GM23338 (cell line): ENCODE results near the gene BTC. TPM values are rescaled to one million over a fixed set of nuclear protein-coding genes. Genes with fewer than 3 reads are reported as not detected.

ENCODE experiments used
- ATAC-seq: fragments of 200-7000 bp; cut with Tn5 transposase; 3 replicates; pipeline ENCODE4 v1.9.1; 2020
- DNase-seq: peaks from one replicate; pipeline ENCODE4 v3.0.0-alpha.2; 2015; ENCODE audit warnings: low spot score
- H2AFZ ChIP-seq: fragments of 200-600 bp; sonication (generic); 2 replicates; pipeline ENCODE4 v1.8.0; 2016; ENCODE audit warnings: antibody characterized with exemption, mild to moderate bottlenecking, moderate library complexity
- H3F3A ChIP-seq: fragments of 200-600 bp; sonication (generic); replicated peaks from 2 replicates; pipeline ENCODE4 v1.8.0; 2017; ENCODE audit warnings: antibody characterized with exemption, mixed run types, low read depth
- H3K27ac ChIP-seq: fragments of 200-600 bp; sonication (generic); 2 replicates; pipeline ENCODE4 v1.6.1; 2016; ENCODE audit warnings: low read depth
- H3K27me3 ChIP-seq: fragments of 200-600 bp; sonication (generic); 2 replicates; pipeline ENCODE4 v1.8.0; 2016; ENCODE audit warnings: mild to moderate bottlenecking, mixed run types, moderate library complexity; ENCODE audit not compliant: insufficient read depth
- H3K36me3 ChIP-seq: fragments of 200-600 bp; sonication (generic); 2 replicates; pipeline ENCODE4 v1.8.0; 2016; ENCODE audit warnings: mild to moderate bottlenecking; ENCODE audit not compliant: insufficient read depth
- H3K4me1 ChIP-seq: fragments of 200-600 bp; sonication (generic); 2 replicates; pipeline ENCODE4 v1.8.0; 2016; ENCODE audit warnings: mild to moderate bottlenecking, moderate library complexity; ENCODE audit not compliant: insufficient read depth
- H3K4me2 ChIP-seq: fragments of 200-600 bp; sonication (generic); 2 replicates; pipeline ENCODE4 v1.7.1; 2017; ENCODE audit warnings: mixed run types
- H3K4me3 ChIP-seq: fragments of 200-600 bp; sonication (generic); 2 replicates; pipeline ENCODE4 v1.6.1; 2016; ENCODE audit warnings: mixed run types
- H3K79me2 ChIP-seq: fragments of 200-600 bp; sonication (generic); replicated peaks from 2 replicates; pipeline ENCODE4 v1.8.0; 2017; ENCODE audit warnings: mild to moderate bottlenecking; ENCODE audit not compliant: insufficient read depth
- H3K9me2 ChIP-seq: fragments of 200-600 bp; sonication (generic); 2 replicates; pipeline ENCODE4 v1.8.0; 2017; ENCODE audit not compliant: insufficient read depth
- H4K20me1 ChIP-seq: fragments of 200-600 bp; sonication (generic); replicated peaks from 2 replicates; pipeline ENCODE4 v1.8.0; 2017; ENCODE audit warnings: mild to moderate bottlenecking; ENCODE audit not compliant: insufficient read depth
- H3K27ac Mint-ChIP-seq: 2 replicates; pipeline ENCODE4 v1.8.0; 2020; ENCODE audit warnings: inconsistent platforms, mild to moderate bottlenecking, moderate library complexity, mixed read lengths
- H3K27me3 Mint-ChIP-seq: 3 replicates; pipeline ENCODE4 v1.8.0; 2022; ENCODE audit warnings: low read depth, mild to moderate bottlenecking, moderate library complexity, mixed read lengths, inconsistent platforms; ENCODE audit not compliant: insufficient read depth, poor library complexity
- H3K36me3 Mint-ChIP-seq: 3 replicates; pipeline ENCODE4 v1.8.0; 2021; ENCODE audit warnings: low read depth, mild to moderate bottlenecking, inconsistent platforms, moderate library complexity, mixed read lengths
- H3K4me1 Mint-ChIP-seq: 3 replicates; pipeline ENCODE4 v1.8.0; 2020; ENCODE audit warnings: mild to moderate bottlenecking, inconsistent platforms, mixed read lengths
- H3K4me3 Mint-ChIP-seq: 3 replicates; pipeline ENCODE4 v1.8.0; 2021; ENCODE audit warnings: moderate library complexity, mild to moderate bottlenecking, inconsistent platforms, mixed read lengths
- H3K9me3 Mint-ChIP-seq: 3 replicates; pipeline ENCODE4 v1.8.0; 2020; ENCODE audit warnings: moderate library complexity, mild to moderate bottlenecking, inconsistent platforms, mixed read lengths
- CREB1 ChIP-seq: fragments of 250-450 bp; sonication (Bioruptor Pico); IDR thresholded peaks from 2 replicates; pipeline ENCODE4 v1.5.0; 2020; ENCODE audit warnings: low read depth, mild to moderate bottlenecking, moderate library complexity
- EZH2 ChIP-seq: fragments of 200-600 bp; sonication (generic); IDR thresholded peaks from one replicate; pipeline ENCODE4 v1.8.0; 2017; ENCODE audit warnings: antibody characterized with exemption, mild to moderate bottlenecking, low read depth; ENCODE audit not compliant: unreplicated experiment
- EZH2phosphoT487 ChIP-seq: fragments of 200-600 bp; sonication (generic); IDR thresholded peaks from one replicate; pipeline ENCODE4 v1.8.1; 2018; ENCODE audit warnings: antibody characterized with exemption; ENCODE audit not compliant: unreplicated experiment
- JUNB ChIP-seq: IDR thresholded peaks from one replicate; pipeline ENCODE4 v1.6.1; 2016; ENCODE audit warnings: antibody characterized with exemption; ENCODE audit not compliant: unreplicated experiment
- NANOG ChIP-seq: IDR thresholded peaks from 2 replicates; pipeline ENCODE4 v1.6.1; 2016; ENCODE audit warnings: antibody characterized with exemption, borderline replicate concordance
- POLR2AphosphoS5 ChIP-seq: IDR thresholded peaks from 2 replicates; pipeline ENCODE4 v1.6.1; 2016; ENCODE audit warnings: antibody characterized with exemption, low read depth
- STAT1 ChIP-seq: IDR thresholded peaks from one replicate; pipeline ENCODE4 v1.6.1; 2016; ENCODE audit warnings: antibody characterized with exemption; ENCODE audit not compliant: unreplicated experiment
- ZNF114 ChIP-seq: fragments of 250-450 bp; sonication (Bioruptor Pico); IDR thresholded peaks from 2 replicates; pipeline ENCODE4 v1.5.0; 2020; ENCODE audit warnings: mild to moderate bottlenecking, moderate library complexity
- ZNF331 ChIP-seq: fragments of 250-450 bp; sonication (Bioruptor Pico); IDR thresholded peaks from 2 replicates; pipeline ENCODE4 v1.5.0; 2020; ENCODE audit warnings: low read depth, mild to moderate bottlenecking, moderate library complexity
- polyA plus RNA-seq: library from polyadenylated mRNA; unstranded; fragments of >200 nt; fragmentation: Nextera tagmentation; extraction: Ambion mirVana; gene quantifications from 2 replicates; pipeline ENCODE4 v1.2.1, GENCODE V29; 2016
- total RNA-seq: library from RNA; depleted of rRNA; stranded (reverse); fragments of >200 nt; shearing (Covaris generic); gene quantifications from 2 replicates; pipeline ENCODE4 v1.2.3, GENCODE V29; 2014
- TF ChIP-seq, protein P1 (sequence below): fragments of 250-450 bp; sonication (Bioruptor Pico); IDR thresholded peaks from 2 replicates; pipeline ENCODE4 v1.5.0; 2020; ENCODE audit warnings: mild to moderate bottlenecking, moderate library complexity
- TF ChIP-seq, protein P2 (sequence below): IDR thresholded peaks from one replicate; pipeline ENCODE4 v1.6.1; 2018; ENCODE audit warnings: antibody characterized with exemption; ENCODE audit not compliant: unreplicated experiment
- TF ChIP-seq, protein P3 (sequence below), 2 experiments: fragments of 200-600 bp in 1 of 2; sonication (generic) in 1 of 2; conservative IDR thresholded peaks; 2 replicates each; pipeline versions ENCODE4 v1.5.1 to v1.6.1; 2016 to 2017; ENCODE audit warnings: antibody characterized with exemption in 2 of 2, low read depth in 2 of 2, mild to moderate bottlenecking in 2 of 2, moderate library complexity in 1 of 2
- TF ChIP-seq, protein P4 (sequence below): IDR thresholded peaks from 2 replicates; pipeline ENCODE4 v1.6.1; 2016; ENCODE audit warnings: antibody characterized with exemption

The BTC gene
- total and polyA plus RNA-seq, 2 experiments from 2014 or later, result 0.18 to 0.59 TPM

DNA sequence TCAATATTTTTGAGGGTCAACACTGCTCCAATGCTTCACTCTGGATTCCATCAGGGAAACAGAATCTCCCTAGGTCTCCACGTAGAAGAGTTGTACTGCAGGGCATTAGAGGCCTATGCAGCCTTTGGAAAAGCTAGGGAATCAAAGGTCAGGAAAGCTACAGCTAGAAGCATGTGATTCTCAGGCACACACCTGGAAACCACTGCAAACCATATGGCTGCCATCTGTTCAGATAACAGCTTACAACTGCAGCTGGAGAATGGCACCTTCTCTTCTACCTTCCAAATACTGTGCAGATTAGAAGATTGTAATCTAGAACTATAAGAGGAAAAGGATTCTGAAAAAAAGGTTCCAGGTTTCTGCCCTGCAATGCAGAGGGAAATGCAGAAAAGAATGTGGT lies 60.6 kb downstream of the BTC start:
- no peaks in the 10 kb centered on the region for H3K79me2 ChIP-seq
- TF ChIP-seq CREB1 (CRISPR knock-in tag) (no peak), ZNF114 (CRISPR knock-in tag) (no peak), EZH2phosphoT487 (no peak), ZNF331 (CRISPR knock-in tag) (no peak), POLR2AphosphoS5 (no peak), JUNB (no peak), EZH2 (no peak), NANOG (no peak), STAT1 (no peak)
- TF ChIP-seq, protein P1, sequence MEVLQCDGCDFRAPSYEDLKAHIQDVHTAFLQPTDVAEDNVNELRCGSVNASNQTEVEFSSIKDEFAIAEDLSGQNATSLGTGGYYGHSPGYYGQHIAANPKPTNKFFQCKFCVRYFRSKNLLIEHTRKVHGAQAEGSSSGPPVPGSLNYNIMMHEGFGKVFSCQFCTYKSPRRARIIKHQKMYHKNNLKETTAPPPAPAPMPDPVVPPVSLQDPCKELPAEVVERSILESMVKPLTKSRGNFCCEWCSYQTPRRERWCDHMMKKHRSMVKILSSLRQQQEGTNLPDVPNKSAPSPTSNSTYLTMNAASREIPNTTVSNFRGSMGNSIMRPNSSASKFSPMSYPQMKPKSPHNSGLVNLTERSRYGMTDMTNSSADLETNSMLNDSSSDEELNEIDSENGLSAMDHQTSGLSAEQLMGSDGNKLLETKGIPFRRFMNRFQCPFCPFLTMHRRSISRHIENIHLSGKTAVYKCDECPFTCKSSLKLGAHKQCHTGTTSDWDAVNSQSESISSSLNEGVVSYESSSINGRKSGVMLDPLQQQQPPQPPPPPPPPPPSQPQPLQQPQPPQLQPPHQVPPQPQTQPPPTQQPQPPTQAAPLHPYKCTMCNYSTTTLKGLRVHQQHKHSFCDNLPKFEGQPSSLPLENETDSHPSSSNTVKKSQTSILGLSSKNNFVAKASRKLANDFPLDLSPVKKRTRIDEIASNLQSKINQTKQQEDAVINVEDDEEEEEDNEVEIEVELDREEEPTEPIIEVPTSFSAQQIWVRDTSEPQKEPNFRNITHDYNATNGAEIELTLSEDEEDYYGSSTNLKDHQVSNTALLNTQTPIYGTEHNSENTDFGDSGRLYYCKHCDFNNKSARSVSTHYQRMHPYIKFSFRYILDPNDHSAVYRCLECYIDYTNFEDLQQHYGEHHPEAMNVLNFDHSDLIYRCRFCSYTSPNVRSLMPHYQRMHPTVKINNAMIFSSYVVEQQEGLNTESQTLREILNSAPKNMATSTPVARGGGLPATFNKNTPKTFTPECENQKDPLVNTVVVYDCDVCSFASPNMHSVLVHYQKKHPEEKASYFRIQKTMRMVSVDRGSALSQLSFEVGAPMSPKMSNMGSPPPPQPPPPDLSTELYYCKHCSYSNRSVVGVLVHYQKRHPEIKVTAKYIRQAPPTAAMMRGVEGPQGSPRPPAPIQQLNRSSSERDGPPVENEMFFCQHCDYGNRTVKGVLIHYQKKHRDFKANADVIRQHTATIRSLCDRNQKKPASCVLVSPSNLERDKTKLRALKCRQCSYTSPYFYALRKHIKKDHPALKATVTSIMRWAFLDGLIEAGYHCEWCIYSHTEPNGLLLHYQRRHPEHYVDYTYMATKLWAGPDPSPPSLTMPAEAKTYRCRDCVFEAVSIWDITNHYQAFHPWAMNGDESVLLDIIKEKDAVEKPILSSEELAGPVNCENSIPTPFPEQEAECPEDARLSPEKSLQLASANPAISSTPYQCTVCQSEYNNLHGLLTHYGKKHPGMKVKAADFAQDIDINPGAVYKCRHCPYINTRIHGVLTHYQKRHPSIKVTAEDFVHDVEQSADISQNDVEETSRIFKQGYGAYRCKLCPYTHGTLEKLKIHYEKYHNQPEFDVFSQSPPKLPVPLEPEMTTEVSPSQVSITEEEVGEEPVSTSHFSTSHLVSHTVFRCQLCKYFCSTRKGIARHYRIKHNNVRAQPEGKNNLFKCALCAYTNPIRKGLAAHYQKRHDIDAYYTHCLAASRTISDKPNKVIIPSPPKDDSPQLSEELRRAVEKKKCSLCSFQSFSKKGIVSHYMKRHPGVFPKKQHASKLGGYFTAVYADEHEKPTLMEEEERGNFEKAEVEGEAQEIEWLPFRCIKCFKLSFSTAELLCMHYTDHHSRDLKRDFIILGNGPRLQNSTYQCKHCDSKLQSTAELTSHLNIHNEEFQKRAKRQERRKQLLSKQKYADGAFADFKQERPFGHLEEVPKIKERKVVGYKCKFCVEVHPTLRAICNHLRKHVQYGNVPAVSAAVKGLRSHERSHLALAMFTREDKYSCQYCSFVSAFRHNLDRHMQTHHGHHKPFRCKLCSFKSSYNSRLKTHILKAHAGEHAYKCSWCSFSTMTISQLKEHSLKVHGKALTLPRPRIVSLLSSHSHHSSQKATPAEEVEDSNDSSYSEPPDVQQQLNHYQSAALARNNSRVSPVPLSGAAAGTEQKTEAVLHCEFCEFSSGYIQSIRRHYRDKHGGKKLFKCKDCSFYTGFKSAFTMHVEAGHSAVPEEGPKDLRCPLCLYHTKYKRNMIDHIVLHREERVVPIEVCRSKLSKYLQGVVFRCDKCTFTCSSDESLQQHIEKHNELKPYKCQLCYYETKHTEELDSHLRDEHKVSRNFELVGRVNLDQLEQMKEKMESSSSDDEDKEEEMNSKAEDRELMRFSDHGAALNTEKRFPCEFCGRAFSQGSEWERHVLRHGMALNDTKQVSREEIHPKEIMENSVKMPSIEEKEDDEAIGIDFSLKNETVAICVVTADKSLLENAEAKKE (CRISPR knock-in tag), result no peak
- TF ChIP-seq, protein P2, sequence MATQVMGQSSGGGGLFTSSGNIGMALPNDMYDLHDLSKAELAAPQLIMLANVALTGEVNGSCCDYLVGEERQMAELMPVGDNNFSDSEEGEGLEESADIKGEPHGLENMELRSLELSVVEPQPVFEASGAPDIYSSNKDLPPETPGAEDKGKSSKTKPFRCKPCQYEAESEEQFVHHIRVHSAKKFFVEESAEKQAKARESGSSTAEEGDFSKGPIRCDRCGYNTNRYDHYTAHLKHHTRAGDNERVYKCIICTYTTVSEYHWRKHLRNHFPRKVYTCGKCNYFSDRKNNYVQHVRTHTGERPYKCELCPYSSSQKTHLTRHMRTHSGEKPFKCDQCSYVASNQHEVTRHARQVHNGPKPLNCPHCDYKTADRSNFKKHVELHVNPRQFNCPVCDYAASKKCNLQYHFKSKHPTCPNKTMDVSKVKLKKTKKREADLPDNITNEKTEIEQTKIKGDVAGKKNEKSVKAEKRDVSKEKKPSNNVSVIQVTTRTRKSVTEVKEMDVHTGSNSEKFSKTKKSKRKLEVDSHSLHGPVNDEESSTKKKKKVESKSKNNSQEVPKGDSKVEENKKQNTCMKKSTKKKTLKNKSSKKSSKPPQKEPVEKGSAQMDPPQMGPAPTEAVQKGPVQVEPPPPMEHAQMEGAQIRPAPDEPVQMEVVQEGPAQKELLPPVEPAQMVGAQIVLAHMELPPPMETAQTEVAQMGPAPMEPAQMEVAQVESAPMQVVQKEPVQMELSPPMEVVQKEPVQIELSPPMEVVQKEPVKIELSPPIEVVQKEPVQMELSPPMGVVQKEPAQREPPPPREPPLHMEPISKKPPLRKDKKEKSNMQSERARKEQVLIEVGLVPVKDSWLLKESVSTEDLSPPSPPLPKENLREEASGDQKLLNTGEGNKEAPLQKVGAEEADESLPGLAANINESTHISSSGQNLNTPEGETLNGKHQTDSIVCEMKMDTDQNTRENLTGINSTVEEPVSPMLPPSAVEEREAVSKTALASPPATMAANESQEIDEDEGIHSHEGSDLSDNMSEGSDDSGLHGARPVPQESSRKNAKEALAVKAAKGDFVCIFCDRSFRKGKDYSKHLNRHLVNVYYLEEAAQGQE, result no peak
- TF ChIP-seq, protein P3, sequence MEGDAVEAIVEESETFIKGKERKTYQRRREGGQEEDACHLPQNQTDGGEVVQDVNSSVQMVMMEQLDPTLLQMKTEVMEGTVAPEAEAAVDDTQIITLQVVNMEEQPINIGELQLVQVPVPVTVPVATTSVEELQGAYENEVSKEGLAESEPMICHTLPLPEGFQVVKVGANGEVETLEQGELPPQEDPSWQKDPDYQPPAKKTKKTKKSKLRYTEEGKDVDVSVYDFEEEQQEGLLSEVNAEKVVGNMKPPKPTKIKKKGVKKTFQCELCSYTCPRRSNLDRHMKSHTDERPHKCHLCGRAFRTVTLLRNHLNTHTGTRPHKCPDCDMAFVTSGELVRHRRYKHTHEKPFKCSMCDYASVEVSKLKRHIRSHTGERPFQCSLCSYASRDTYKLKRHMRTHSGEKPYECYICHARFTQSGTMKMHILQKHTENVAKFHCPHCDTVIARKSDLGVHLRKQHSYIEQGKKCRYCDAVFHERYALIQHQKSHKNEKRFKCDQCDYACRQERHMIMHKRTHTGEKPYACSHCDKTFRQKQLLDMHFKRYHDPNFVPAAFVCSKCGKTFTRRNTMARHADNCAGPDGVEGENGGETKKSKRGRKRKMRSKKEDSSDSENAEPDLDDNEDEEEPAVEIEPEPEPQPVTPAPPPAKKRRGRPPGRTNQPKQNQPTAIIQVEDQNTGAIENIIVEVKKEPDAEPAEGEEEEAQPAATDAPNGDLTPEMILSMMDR (conservative IDR thresholded peaks at IDR 0.05; ENCODE audit: low read depth in 2 of 2), result no peak
- TF ChIP-seq, protein P4, sequence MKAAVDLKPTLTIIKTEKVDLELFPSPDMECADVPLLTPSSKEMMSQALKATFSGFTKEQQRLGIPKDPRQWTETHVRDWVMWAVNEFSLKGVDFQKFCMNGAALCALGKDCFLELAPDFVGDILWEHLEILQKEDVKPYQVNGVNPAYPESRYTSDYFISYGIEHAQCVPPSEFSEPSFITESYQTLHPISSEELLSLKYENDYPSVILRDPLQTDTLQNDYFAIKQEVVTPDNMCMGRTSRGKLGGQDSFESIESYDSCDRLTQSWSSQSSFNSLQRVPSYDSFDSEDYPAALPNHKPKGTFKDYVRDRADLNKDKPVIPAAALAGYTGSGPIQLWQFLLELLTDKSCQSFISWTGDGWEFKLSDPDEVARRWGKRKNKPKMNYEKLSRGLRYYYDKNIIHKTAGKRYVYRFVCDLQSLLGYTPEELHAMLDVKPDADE, result no peak
- H3K4me1 ChIP-seq, result no peaks in the 10 kb centered on the region
- no peaks in the 10 kb centered on the region for H3F3A ChIP-seq
- no peak overlapping the region for H3K27ac Mint-ChIP-seq
- ATAC-seq, result no peak
- H3K9me2 ChIP-seq, result no peaks in the 10 kb centered on the region
- no peaks in the 10 kb centered on the region for H4K20me1 ChIP-seq
- no peaks in the 10 kb centered on the region for H3K9me3 Mint-ChIP-seq
- no peak overlapping the region for H3K27ac ChIP-seq
- H2AFZ ChIP-seq, result no peak overlapping the region
- no peak overlapping the region for H3K4me3 Mint-ChIP-seq
- H3K27me3 ChIP-seq, result no peaks in the 10 kb centered on the region
- no peaks in the 10 kb centered on the region for H3K4me1 Mint-ChIP-seq
- no peaks in the 10 kb centered on the region for H3K36me3 Mint-ChIP-seq
- no peaks in the 10 kb centered on the region for H3K36me3 ChIP-seq
- peaks cover 1% of the 10 kb centered on the region for H3K27me3 Mint-ChIP-seq
- no peak for DNase-seq
- no peak overlapping the region for H3K4me2 ChIP-seq
- no peak overlapping the region for H3K4me3 ChIP-seq
